GM12872 (cell line): Measurements from ENCODE around the gene LRRC8A.

Source experiments
- CTCF ChIP-seq: IDR thresholded peaks from 3 replicates; pipeline ENCODE4 v1.5.1; 2011; ENCODE audit warnings: low read depth, mild to moderate bottlenecking, low read length, moderate library complexity; ENCODE audit not compliant: insufficient read depth

LRRC8A gene

GRCh38 chr9:128902351-128903078, 20.6 kb downstream of the LRRC8A start:
- no peak for TF ChIP-seq CTCF

GRCh38 chr9:128903079-128903461, 21.1 kb downstream of the LRRC8A start:
- no peak for TF ChIP-seq CTCF

GRCh38 chr9:128903871-128904620, 22.1 kb downstream of the LRRC8A start:
- no peak for TF ChIP-seq CTCF

- TF ChIP-seq CTCF, result no peak
Observed at GRCh38 chr9:128905964-128906363, 24.0 kb downstream of the LRRC8A start.

GRCh38 chr9:128906741-128907140, 24.8 kb downstream of the LRRC8A start:
- TF ChIP-seq CTCF, result no peak

- no peak for TF ChIP-seq CTCF
Observed at GRCh38 chr9:128908372-128908771, 26.4 kb downstream of the LRRC8A start.

GRCh38 chr9:128909859-128910258, 27.9 kb downstream of the LRRC8A start:
- no peak for TF ChIP-seq CTCF
